ENCODE data around the gene CYSRT1.

CYSRT1 gene

DNA sequence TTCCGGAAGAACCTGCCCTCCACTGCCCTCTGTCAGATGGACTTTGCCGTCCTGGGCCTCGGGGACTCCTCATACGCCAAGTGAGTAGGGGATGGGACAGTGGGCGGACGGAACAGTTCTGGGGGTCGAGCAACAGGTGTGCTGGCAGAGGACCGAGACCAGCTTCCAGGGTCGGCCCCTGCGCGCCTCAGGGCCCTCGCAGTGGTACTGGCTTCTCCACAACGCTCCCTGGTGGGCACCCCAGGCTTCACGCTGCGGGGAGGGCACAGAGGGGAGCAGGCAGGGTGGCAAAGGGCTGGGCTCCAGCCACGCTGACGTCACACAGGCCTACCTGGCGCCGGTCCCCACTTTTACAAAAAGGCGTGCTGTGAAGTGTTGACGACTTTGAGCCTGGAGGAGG, 12.5 kb upstream of the CYSRT1 start:
- no peak for DNase-seq (ENCODE audit: low spot score)

DNA sequence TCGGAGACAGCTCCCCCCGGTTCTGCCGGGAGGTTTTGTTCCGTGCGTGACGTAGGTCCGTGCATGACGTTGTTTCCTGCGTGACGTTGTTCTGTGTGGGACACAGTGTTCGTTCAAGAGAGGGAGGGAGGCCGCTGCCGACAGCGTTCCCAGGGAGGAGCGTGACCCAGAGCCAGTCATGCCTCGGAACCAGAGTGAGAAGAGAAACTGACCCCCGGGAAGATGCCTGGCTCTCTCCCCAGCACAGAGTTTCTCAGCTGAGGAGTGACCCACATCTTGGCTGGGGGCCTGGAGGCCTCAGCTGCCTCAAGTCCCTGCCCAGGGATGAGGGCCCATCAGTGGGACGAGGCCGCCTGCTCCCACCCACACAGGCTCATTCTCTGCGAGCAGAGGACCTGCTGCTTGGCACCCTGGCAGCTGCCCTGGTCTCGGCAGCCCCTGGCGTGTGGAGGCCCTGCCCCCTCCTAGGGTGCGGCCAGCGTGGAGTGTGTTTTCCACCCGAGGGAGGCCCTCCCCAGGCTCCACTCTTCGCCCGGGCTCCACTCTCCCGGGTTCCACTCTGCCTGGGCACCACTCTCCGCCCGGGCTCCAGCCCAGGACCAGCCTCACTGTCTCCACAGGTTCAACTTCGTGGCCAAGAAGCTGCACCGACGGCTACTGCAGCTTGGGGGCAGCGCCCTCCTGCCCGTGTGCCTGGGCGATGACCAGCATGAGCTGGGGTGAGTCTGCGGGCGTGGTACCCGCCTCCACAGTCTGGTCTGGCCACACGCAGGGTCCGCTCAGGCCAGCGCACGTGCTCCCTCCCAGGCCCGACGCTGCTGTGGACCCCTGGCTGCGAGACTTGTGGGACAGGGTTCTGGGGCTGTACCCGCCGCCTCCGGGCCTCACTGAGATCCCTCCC, 11.6 kb upstream of the CYSRT1 start:
- DNase-seq (ENCODE audit: low spot score), result no peak

DNA sequence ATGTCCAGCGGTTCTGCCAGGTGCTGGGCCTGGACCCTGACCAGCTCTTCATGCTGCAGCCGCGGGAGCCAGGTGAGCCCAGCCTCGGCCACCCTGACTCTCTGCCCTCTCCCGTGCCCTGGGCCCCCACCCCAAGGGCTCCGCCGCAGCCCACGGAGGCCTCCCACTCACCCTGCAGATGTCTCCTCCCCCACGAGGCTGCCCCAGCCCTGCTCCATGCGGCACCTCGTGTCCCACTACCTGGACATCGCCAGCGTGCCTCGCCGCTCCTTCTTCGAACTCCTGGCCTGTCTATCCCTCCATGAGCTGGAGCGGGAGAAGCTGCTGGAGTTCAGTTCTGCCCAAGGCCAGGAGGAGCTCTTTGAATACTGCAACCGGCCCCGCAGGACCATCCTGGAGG, 10.4 kb upstream of the CYSRT1 start:
- no peak for DNase-seq (ENCODE audit: low spot score)

DNA sequence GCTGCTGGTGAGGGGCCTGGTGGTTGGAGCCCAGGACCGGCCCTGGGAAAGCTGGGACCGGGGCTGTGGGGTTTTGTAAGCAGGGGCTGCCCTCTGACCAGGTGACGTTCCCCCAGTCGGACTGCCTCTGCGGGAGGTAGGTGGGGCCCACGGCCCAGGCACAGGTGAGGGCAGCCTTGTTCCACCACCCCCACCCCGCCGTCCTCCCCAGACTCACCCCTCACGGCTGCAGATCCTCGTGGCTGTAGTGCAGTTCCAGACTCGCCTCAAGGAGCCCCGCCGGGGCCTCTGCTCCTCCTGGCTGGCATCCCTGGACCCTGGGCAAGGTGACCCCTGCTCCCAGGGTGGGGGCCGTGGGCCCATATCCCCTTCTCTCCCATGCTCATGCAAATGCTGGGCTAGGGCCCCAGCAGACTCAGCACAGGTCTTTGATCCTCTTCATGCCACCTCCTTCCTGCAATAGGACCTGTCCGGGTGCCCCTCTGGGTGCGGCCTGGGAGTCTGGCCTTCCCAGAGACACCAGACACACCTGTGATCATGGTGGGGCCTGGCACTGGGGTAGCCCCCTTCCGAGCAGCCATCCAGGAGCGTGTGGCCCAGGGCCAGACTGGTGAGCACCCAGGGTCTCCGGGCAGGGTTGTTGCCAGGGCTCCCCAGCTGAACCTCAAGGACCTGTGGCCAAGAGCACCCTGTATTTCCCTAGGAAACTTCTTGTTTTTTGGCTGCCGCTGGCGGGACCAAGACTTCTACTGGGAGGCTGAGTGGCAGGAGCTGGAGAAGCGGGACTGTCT, 9.6 kb upstream of the CYSRT1 start:
- DNase-seq (ENCODE audit: low spot score), result no peak

DNA sequence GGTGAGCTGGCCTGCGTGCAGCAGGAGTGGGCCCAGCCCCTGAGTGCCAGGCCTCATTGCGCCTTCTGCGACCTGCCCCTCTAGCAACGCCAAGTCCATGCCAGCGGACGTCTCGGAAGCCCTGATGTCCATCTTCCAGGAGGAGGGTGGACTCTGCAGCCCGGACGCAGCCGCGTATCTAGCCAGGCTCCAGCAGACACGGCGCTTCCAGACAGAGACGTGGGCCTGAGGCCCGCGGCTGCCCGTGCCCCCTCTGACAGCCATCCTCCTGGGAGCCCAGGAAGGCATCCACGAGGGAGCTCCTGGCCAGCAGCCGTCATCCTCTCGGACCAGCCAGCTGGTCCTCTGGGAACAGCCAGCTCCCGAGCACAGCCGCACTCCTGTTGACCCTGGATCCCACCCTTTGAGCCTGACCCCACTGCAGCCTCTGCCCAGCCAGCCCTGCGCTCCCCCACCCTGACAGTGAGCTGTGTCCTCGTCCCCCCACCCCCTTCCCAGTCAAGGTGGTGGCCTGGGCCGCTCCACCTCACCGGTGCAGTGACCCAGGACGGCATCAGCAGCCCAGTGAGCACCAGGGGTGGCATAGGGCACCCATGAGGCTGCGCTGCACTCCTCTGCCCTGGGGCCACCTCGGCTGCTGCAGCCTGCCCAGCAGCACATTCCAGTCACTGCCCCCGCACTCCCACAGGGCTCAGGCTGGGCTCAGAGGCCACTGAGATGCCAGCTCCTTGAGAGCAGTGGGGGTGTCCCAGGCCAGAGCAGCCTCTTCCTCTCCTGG, 8.6 kb upstream of the CYSRT1 start:
- DNase-seq (ENCODE audit: low spot score), result no peak

DNA sequence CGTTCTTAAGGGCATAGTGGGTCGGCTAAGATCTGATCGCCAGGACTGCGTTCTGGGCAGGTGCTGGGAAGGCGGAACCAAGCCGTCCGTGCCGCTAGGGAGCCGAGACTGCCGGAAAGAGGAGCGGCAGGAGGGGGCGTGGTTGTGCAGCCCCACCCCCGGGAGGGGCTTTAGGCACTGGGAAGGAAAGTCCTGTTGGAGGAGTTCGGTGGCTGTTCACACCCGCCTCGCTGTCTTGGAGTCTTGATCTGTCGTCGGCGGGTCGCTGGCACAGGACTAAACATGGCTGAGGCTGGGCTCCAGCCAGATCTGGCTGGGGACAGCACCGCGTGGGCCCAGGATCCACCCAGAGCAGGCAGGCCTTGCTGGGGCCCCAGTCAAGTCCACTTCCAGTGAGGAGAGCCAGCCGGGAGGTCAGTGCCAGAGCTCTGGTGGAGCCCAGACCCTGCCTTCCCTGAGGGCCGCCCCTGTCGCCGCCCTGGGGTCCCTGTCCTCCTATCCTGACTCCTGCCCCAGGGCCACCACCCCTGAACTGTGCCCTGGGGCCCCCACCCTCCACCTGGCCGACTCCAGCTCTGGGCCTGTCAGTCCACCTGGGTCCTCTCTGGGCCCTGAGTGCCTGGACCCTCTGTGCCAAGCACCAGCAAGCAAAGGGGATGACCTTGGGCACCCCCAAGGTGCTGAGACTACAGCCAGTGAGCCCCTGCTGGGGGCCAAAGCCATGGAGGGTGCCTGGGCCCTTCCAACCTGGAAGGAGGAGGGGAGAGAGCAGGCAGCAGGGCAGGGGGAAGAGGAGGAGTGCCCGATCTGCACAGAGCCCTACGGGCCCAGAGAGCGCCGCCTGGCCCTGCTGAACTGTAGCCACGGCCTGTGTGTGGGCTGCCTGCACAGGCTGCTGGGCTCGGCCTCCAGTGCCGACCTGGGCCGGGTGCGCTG, 7.4 kb upstream of the CYSRT1 start:
- no peak for DNase-seq (ENCODE audit: low spot score)

DNA sequence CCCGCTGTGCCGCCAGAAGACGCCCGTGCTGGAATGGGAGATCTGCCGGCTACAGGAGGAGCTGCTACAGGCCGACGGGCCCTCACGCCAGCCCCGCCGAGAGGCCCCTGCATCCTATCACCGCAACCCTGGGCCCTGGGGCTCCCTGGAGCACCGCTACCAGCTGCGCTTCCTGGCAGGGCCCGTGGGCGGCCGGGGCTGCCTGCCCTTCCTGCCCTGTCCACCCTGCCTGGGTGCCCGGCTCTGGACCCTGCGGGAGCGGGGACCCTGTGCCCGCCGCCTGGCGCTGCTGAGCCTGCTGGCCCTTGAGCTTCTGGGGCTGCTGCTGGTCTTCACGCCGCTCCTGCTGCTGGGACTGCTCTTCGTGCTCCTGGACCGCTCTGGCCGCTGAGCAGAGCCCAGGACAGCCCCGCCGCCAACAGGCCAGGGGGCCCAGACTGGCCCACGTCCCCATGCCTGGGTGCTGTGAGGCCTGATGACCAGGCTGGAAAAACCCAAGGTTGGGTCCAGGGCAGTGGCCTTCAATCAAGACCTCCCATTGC, 6.7 kb upstream of the CYSRT1 start:
- no peak for DNase-seq (ENCODE audit: low spot score)

DNA sequence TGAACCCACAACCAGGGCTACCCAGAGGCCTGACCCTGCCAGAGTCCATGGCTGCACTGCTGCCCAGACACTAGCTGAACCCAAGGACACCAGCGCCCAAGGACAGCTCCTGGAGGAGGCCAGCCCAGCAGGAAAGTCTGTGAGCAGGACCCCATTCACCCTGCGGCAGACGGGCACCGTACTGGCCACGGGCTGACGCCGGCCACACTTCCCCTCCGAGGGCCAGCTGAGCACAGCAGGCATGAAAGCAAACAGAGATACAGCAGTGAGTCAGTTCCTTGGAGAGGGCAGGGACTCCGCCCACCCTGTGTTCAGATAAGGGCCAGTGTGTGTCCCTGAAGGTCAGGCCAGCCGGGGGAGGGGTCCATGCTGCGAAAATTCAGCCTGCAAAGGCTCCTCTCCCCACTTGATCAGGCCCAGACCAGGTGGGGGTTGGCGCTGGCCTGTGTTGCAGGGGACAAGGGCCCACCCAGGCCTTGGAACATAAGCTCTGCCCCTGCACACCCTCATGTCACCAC, 6.2 kb upstream of the CYSRT1 start:
- DNase-seq (ENCODE audit: low spot score), result no peak

DNA sequence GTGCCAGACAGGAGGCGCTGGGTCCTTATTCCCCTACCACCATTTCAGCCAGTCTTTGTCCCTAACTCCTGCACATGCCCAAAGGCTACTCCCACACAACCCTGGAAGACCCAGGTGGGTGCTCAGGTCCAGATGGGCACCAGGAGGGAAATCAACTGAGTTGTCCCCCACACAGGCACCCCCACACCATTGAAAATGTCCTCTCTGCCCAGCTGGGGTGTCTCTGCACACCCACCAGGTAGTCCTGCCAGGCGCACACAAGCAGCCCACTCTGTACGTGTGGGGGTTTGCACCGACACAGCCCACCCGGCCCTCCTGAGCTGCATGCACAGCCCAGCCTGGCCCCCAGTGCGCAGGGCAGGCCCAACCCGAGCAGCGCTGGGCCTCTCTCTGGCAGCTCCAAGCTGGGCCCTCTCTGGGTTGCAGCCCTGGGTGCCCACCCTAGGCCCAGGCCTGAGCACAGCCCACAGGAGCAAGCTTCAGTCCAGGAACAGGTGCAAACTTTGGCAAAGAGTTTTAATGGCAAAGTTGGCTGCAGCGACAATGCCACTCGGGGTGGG, 5.1 kb upstream of the CYSRT1 start:
- no peak for DNase-seq (ENCODE audit: low spot score)

DNA sequence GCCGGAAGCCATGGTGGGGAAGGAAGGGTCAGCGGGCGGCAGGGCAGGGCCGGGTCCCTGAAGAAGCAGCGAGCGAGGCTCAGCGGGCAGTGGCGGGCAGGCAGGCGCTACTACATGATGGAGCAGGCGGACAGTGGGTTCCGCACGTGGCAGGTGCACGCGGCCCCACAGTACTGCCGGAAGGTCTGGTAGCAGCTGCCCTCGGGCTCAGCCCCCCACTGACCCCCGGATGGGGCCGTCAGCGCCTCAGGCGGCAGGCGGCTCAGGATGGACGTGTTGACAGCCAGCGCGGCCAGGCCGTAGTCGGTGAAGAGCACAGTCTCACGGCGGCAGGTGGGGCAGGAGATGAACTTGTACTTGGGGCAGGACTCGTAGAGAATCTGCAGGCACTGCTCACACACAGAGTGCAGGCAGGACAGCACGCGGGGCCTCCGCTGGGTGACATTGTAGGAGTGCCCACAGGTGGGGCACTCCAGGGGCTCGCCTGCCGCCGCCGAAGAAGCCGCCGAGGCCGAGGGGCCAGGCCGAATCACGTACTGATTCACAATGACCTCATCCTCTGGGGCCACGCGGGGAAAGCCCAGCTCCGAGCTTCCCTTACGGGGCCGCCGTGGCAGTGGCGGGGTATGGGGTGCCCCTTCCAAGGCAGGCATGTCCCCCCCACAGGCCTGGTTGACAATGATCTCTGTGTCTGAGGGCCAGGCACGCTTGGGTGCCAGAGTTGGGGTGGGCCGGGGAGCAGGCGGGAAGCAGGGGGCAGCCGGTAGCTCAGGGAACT, 4.5 kb upstream of the CYSRT1 start:
- DNase-seq (ENCODE audit: low spot score), result no peak

DNA sequence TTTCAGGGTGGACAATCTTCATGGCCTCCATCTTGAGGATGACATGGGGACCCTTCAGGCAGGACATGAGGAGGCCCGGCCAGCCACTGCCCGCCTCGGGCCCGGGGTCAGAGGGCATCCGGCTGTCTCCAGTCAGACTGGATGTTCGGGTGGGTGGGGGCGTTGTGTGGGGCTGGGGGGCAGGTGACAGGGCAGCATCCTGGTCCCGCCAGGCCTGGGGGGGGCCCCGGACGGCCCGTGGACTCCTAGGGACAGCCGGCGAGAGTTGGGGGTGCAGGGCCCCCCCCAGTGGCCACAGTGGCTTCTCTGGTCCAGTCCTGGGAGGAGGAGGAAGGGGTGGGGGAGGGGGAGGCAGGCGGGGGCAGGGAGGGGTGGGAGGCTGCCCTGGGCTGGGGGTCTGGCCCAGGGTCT, 3.9 kb upstream of the CYSRT1 start:
- no peak for DNase-seq (ENCODE audit: low spot score)

DNA sequence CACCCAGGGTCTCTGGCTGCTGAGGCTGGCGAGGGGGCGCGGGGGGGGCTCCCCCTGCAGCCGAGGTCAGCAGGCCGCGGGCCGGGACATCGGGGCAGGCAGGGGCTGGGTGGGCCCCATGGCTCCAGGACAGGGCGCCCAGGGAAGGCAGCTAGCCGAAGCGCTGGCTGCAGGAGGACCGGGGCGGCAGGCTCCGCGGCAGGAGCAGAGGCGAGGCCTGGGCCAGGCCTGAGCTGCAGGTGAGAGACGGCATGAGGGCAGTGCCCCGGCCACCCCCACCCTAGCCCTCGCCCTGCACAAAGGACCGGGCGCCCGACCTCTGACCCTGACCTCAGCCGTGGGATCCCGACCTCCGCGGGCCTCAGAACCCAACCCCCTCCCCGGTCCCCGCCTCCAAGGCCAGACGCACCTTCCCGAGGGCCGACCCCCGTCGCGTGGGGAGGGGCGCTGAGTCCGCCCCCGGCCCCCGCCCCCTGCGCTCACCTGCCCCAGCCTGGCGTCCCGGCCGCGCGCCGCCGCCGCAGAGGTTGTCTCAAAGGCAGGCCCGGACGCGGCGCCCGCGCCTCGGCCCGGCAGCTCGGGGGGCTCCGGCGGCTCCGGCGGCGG, 3.4 kb upstream of the CYSRT1 start:
- no peak for DNase-seq (ENCODE audit: low spot score)

DNA sequence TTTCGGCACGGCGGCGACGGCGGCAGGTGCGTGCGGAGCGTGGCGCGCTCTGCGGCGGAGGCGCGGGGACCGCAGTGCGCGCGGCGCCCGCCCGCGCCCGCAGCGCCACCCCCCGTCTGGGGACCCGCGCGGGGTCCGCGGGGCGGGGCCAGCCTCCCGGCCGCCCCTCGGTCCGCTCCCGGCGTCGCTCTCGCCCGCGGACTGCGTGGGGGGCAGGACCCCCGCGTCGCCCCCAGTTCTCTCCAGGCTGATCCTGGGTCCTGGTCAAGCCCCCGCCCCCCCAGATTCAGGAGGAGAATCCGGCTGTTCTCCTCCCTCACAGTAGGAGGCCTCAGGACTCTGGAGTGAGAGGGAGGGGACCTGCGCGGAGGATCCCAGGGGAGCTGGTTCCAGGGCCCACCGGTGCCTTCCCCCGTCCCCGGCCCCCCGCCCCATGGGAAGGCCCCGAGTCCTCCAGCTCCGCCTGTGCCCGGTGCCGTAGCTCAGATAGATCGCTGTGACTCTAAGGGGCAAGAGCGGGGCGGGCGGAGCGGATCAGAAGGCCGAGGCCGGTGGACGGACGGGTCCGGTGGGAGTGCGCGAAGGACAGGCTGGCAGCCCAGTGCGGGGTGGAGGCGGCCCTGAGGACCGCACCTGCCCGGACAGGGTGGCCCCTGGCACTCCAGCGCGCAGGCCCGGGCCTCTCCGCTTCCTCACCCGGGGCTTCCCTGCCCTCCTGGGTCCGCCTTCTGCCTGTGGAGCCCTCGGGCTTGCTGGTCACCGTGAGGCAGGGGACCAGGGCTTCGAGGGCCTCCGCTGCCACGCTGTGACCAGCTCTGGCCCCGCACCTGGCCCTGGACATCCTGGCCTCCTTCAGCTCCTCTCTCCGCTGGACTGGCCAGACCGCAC, 2.5 kb upstream of the CYSRT1 start, which contains the start of gene RNF208:
Gene RNF208, minus strand, starts transcription at position 51 of the 888 bp plus-strand sequence. CDS start 1,028 bp downstream, outside the sequence.
- no peak for DNase-seq (ENCODE audit: low spot score)

DNA sequence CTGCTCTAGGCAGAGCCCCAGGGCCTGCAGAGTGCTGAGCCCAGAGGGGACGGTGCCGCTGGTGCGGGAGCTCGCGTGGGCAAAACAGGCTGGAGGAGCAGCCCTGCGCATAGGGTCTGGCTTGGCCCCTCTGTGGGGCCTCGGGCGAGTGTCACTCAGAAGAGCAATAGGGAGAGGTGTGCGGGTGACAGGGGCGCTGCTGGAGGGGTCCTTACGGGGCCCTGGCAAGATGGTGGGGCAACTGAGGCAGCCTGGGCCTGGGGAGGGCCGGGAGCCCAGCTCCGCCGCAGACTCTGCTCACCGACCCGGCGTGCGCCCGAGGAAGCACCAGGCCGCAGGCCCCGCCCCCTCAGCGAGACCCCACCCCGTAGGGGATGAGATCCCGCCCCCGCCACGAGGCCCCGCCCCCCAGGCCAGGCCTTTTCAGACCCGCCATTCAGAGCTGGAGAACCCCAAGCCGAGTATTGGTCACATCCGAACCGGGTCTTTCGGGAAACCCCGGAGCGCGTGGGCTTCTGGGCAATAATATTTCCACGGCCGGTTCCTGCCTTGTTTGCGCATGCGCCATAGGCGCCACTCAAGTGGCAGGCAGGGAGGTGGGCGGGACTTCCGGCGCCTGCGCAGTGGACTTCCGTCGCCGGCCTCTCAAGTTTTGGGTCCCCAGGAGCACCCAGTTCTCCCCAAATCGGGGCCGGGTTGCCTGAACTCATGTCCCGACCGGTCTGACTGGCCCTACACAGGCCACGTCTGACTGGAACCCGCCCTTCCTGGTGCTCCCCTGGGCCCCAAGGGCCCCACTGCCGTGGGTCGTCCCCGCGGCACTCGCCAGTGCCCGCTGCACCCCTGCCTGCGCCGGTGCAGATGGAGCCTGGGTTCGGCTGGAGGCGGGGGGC, 1.6 kb upstream of the CYSRT1 start:
- peak; percentile 97 for DNase-seq (ENCODE audit: low spot score)

DNA sequence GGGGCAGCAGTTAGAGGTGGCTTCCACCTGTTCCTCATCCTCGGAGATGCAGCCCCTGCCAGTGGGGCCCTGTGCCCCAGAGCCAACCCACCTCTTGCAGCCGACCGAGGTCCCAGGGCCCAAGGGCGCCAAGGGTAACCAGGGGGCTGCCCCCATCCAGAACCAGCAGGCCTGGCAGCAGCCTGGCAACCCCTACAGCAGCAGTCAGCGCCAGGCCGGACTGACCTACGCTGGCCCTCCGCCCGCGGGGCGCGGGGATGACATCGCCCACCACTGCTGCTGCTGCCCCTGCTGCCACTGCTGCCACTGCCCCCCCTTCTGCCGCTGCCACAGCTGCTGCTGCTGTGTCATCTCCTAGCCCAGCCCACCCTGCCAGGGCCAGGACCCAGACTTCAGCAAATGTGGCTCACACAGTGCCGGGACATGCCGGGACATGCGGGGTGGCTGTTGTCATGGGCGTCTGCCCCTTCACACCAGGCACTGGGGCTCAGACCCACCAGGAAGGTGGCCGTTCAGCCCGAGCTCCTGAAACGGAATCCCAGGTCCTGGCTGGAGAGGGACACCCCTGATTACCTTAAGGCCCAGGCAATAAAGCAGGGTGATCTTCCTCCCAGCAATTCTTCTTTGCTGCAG, 841 bp downstream of the CYSRT1 start:
- DNase-seq (ENCODE audit: low spot score), result no peak

DNA sequence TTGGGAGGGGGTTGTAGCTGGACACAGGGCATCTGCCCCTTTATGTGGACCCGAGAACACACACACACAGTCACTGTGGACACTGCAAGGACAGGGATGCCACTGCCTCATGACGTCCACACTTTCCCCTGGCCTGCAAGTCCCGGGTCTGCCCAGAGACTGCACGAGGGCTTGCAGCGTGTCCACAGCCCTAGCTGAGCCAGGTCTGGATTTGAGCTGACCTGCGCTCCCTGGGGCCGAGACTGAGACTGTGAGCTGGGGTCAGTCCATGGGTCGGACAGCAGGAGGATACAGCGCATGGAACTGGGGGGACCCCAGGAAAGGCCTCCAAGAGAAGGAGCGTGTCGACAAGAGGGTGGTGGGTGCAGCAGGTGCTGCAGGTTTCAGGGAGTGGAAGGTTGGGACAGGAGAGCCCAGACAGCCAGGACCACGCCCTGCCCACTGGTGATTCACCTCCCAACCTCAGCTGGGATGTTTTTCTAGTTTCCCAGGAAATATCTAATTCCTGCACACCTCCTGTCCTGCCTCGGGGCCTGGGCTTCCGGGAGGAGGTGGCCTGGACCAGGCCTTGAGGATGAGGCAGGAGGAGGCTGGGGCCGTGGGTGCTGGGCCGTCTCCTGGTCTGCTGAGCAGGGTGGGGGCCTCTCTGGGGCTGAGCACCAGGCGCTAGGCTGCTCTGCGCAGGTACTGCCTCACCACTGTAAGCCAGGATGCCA, 1.5 kb downstream of the CYSRT1 start:
- no peak for DNase-seq (ENCODE audit: low spot score)
